ENCODE results near the gene LIPI.
"Not testable (repeated sequence)": the region's sequence is repeated elsewhere in the genome, so short reads cannot be mapped to it uniquely, and the experiment has no call there.

The LIPI gene

DNA sequence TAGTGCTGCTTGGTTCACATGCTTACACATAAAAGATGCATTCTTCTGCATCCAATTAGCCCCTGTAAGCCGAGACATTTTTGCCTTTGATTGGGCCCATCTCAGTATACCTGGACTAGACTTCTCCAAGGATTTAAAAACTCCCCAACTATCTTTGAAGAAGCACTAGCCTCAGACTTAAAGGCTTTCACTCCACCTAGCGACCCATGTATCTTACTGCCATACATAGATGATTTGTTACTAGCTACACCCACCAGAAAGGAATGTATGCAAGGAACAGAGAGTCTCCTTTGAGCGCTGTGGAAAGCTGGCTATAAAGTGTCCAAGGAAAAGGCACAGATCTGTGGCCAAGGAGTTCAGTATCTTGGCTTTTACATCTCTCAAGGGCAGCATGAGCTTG, 91.7 kb downstream of the LIPI start:
- no peak for TF ChIP-seq CTCF (conservative IDR thresholded peaks at IDR 0.05; ENCODE audit: low read depth, low read length)
- H3K36me3 ChIP-seq (ENCODE audit: insufficient read depth): no peaks in the 10 kb centered on the region
- no peak overlapping the region for H3K27ac ChIP-seq

GRCh38 chr21:14116080-14116481, 94.7 kb downstream of the LIPI start:
- H3K79me2 ChIP-seq (ENCODE audit: insufficient read depth, low read depth): no peaks in the 10 kb centered on the region
- H3K27ac ChIP-seq: no peak overlapping the region
- no peaks in the 10 kb centered on the region for H3K4me1 ChIP-seq (ENCODE audit: low read depth, poor library complexity, severe bottlenecking)
- H3K4me3 ChIP-seq (IDR thresholded peaks at IDR 0.05; ENCODE audit: insufficient read depth, low read depth, low read length): no peak overlapping the region
- TF ChIP-seq CTCF (conservative IDR thresholded peaks at IDR 0.05; ENCODE audit: low read depth, low read length): no peak
- no peak overlapping the region for H3K4me2 ChIP-seq
- no peak overlapping the region for H2AFZ ChIP-seq (ENCODE audit: low read depth)
- H3K27me3 ChIP-seq (ENCODE audit: insufficient read depth, low read depth): no peaks in the 10 kb centered on the region
- no peaks in the 10 kb centered on the region for H3K36me3 ChIP-seq (ENCODE audit: insufficient read depth)
- no peaks in the 10 kb centered on the region for H4K20me1 ChIP-seq (ENCODE audit: insufficient read depth)
- H3K9ac ChIP-seq: no peak overlapping the region

More for the DNA sequence above, 91.7 kb downstream of the LIPI start:
- H4K20me1 ChIP-seq (ENCODE audit: insufficient read depth): no peaks in the 10 kb centered on the region
- no peaks in the 10 kb centered on the region for H3K79me2 ChIP-seq (ENCODE audit: insufficient read depth, low read depth)
- no peak overlapping the region for H3K9ac ChIP-seq
- H3K4me3 ChIP-seq (IDR thresholded peaks at IDR 0.05; ENCODE audit: insufficient read depth, low read depth, low read length): no peak overlapping the region
- H3K27me3 ChIP-seq (ENCODE audit: insufficient read depth, low read depth): no peaks in the 10 kb centered on the region
- no peak overlapping the region for H2AFZ ChIP-seq (ENCODE audit: low read depth)
- no peaks in the 10 kb centered on the region for H3K4me1 ChIP-seq (ENCODE audit: low read depth, poor library complexity, severe bottlenecking)
- H3K4me2 ChIP-seq: no peak overlapping the region

GRCh38 chr21:14115646-14116045, 95.1 kb downstream of the LIPI start:
- Histone ChIP-seq H3K27me3 (ENCODE audit: insufficient read depth, low read depth) (no peaks in the 10 kb centered on the region), H3K4me1 (ENCODE audit: low read depth, poor library complexity, severe bottlenecking) (no peaks in the 10 kb centered on the region), H3K4me3 (IDR thresholded peaks at IDR 0.05; ENCODE audit: insufficient read depth, low read depth, low read length) (no peak overlapping the region), H3K4me2 (no peak overlapping the region), H3K36me3 (ENCODE audit: insufficient read depth) (no peaks in the 10 kb centered on the region), H3K9ac (no peak overlapping the region), H3K79me2 (ENCODE audit: insufficient read depth, low read depth) (no peaks in the 10 kb centered on the region), H4K20me1 (ENCODE audit: insufficient read depth) (no peaks in the 10 kb centered on the region), H2AFZ (ENCODE audit: low read depth) (no peak overlapping the region), H3K27ac (no peak overlapping the region)
- TF ChIP-seq CTCF (conservative IDR thresholded peaks at IDR 0.05; ENCODE audit: low read depth, low read length): no peak

- H3K9ac ChIP-seq: no peak overlapping the region
- H3K4me3 ChIP-seq (IDR thresholded peaks at IDR 0.05; ENCODE audit: insufficient read depth, low read depth, low read length): no peak overlapping the region
- H3K27ac ChIP-seq: no peak overlapping the region
Observed at GRCh38 chr21:14114251-14114650, 96.5 kb downstream of the LIPI start.

DNA sequence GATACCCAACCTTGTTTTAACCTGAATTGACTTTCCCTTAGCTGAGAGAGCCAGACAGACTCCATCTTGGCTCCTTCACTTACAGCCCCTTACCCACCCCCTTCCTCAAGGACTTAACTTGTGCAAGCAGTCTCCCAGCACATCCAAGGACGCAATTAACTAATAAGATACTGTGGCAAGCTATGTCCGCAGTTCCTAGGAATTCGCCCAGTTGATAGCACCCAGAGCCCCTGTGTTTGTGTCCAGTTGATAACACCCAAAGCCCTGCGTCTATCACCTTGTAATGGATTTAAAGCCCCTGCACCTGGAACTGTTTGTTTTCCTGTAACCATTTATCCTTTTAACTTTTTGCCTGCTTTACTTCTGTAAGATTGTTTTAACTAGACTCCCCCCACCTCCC, 106.2 kb downstream of the LIPI start:
- not testable (repeated sequence) for H4K20me1 ChIP-seq (ENCODE audit: insufficient read depth); H3K79me2 ChIP-seq (ENCODE audit: insufficient read depth, low read depth); H3K27ac ChIP-seq; H2AFZ ChIP-seq (ENCODE audit: low read depth); H3K27me3 ChIP-seq (ENCODE audit: insufficient read depth, low read depth); H3K4me1 ChIP-seq (ENCODE audit: low read depth, poor library complexity, severe bottlenecking); H3K4me2 ChIP-seq; H3K9ac ChIP-seq; H3K4me3 ChIP-seq (IDR thresholded peaks at IDR 0.05; ENCODE audit: insufficient read depth, low read depth, low read length); H3K36me3 ChIP-seq (ENCODE audit: insufficient read depth)

More at GRCh38 chr21:14114251-14114650, 96.5 kb downstream of the LIPI start:
- no peaks in the 10 kb centered on the region for H3K27me3 ChIP-seq (ENCODE audit: insufficient read depth, low read depth)
- H3K4me1 ChIP-seq (ENCODE audit: low read depth, poor library complexity, severe bottlenecking): no peaks in the 10 kb centered on the region
- H3K79me2 ChIP-seq (ENCODE audit: insufficient read depth, low read depth): no peaks in the 10 kb centered on the region
- no peak for TF ChIP-seq CTCF (conservative IDR thresholded peaks at IDR 0.05; ENCODE audit: low read depth, low read length)
- H2AFZ ChIP-seq (ENCODE audit: low read depth): no peak overlapping the region
- no peaks in the 10 kb centered on the region for H3K36me3 ChIP-seq (ENCODE audit: insufficient read depth)
- H4K20me1 ChIP-seq (ENCODE audit: insufficient read depth): no peaks in the 10 kb centered on the region
- H3K4me2 ChIP-seq: no peak overlapping the region
